AG04450 (cell line): Measurements from ENCODE around the gene SH3TC1. TPM values are rescaled to one million over a fixed set of nuclear protein-coding genes. Genes with fewer than 3 reads are reported as not detected.

Source experiments
- CTCF ChIA-PET: fragments of 300-600, 350-600 bp; formaldehyde crosslinking; extraction: SDS; loops from one replicate; lab custom pipeline; 2022; ENCODE audit warnings: antibody characterized with exemption, inconsistent platforms; lab: Charles Lee
- POLR2A ChIA-PET: fragments of 350-600 bp; formaldehyde crosslinking; extraction: SDS; loops from one replicate; lab custom pipeline; 2021; ENCODE audit warnings: antibody characterized with exemption, inconsistent platforms; lab: Yijun Ruan, JAX
- DNase-seq: peaks from one replicate; pipeline ENCODE4 v3.0.0-alpha.2; 2011; ENCODE audit warnings: low read depth, low spot score
- H3K27ac ChIP-seq: one replicate; pipeline ENCODE4 v1.5.1; 2012; ENCODE audit warnings: low read depth, low read length, control low read depth
- H3K27me3 ChIP-seq: one replicate; pipeline ENCODE4 v1.6.0; 2012; ENCODE audit warnings: low read length; ENCODE audit not compliant: control insufficient read depth, insufficient read depth
- H3K4me3 ChIP-seq: 2 replicates; pipeline ENCODE4 v1.5.1; 2011; ENCODE audit warnings: mild to moderate bottlenecking, low read depth, low read length, control low read depth
- H3K9me3 ChIP-seq: 2 replicates; pipeline ENCODE4 v1.5.1; 2012; ENCODE audit warnings: low read length; ENCODE audit not compliant: control insufficient read depth, insufficient read depth
- CTCF ChIP-seq: IDR thresholded peaks from 2 replicates; pipeline ENCODE4 v1.5.1; 2011; ENCODE audit warnings: low read depth, low read length, control low read depth, inconsistent platforms
- polyA plus RNA-seq: library from polyadenylated mRNA; depleted of rRNA; stranded (reverse); fragments of >200 nt; gene quantifications from 2 replicates; pipeline ENCODE4 v1.2.3, GENCODE V29; 2011

Gene SH3TC1
- polyA plus RNA-seq, 1 experiment: 0.98 TPM

GRCh38 chr4:8254076-8254475 lies 55.0 kb downstream of the SH3TC1 start:
- peaks cover 3% of the 10 kb centered on the region for H3K27me3 ChIP-seq
- POLR2A ChIA-PET: interaction anchor here (0.6 kb wide), 1 partner anchor 21 kb away, joined by 4 read pairs; no protein-coding TSS in a partner anchor
- no peak overlapping the region for H3K4me3 ChIP-seq
- TF ChIP-seq CTCF: no peak
- CTCF ChIA-PET: interaction anchor here (1.3 kb wide), 1 partner anchor 78 kb away, joined by 3 read pairs; no protein-coding TSS in a partner anchor
- H3K9me3 ChIP-seq: peaks cover 3% of the 10 kb centered on the region; the same call in 1 of the 2 replicates
- no peak for DNase-seq
- H3K27ac ChIP-seq: no peak overlapping the region

DNA sequence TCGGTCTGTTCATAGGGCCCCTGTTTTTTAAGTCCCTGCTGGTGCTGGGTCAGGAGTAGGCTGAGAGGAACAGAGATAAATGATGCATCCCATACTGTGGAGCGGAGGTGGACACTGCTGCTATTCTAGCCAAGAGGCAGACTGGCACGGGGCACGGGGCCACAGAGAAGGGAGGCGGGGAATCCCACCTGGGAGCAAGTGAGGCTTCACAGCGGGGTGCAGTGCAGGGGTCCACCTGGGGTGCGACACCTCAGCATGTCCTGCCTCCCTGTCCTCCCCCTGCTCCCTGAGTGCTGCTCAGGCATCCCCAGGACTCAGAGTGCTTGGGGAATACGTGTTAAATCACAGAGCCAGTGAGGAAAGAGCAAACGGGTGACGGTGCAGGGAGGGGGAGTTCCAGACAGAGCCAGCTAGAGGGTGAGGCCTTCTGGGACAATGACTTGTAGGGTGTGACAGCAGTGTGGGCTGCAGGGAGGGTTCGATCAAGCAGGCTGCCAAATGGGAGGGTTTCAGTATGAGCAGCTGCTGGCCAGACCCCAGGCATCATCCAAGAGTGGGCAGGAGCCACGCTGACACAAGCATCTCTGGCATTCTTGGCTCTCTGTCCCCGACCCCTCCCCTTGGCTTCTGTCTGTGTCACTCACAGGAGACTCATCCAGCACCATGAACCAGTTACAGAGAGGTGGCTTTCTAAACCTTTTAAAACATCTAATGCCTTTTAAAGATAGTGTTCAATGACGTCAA lies 56.8 kb downstream of the SH3TC1 start:
- Histone ChIP-seq H3K4me3 (no peak overlapping the region), H3K9me3 (peaks cover 3% of the 10 kb centered on the region; the same call in 1 of the 2 replicates), H3K27ac (no peak overlapping the region), H3K27me3 (no peaks in the 10 kb centered on the region)
- no peak for TF ChIP-seq CTCF
- CTCF ChIA-PET: no interaction called here
- POLR2A ChIA-PET: interaction anchor here (0.9 kb wide), 1 partner anchor 19 kb away, joined by 4 read pairs; no protein-coding TSS in a partner anchor
- DNase-seq: no peak

GRCh38 chr4:8257854-8258253 lies 58.8 kb downstream of the SH3TC1 start:
- Histone ChIP-seq H3K27me3 (no peaks in the 10 kb centered on the region), H3K27ac (no peak overlapping the region), H3K9me3 (peaks cover 3% of the 10 kb centered on the region; the same call in 1 of the 2 replicates), H3K4me3 (no peak overlapping the region)
- POLR2A ChIA-PET: no interaction called here
- CTCF ChIA-PET: interaction anchor here (1.5 to 2.9 kb wide), 2 partner anchors 9 to 16 kb away, joined by 4 to 9 read pairs; no protein-coding TSS in a partner anchor
- no peak for TF ChIP-seq CTCF
- DNase-seq: no peak

DNA sequence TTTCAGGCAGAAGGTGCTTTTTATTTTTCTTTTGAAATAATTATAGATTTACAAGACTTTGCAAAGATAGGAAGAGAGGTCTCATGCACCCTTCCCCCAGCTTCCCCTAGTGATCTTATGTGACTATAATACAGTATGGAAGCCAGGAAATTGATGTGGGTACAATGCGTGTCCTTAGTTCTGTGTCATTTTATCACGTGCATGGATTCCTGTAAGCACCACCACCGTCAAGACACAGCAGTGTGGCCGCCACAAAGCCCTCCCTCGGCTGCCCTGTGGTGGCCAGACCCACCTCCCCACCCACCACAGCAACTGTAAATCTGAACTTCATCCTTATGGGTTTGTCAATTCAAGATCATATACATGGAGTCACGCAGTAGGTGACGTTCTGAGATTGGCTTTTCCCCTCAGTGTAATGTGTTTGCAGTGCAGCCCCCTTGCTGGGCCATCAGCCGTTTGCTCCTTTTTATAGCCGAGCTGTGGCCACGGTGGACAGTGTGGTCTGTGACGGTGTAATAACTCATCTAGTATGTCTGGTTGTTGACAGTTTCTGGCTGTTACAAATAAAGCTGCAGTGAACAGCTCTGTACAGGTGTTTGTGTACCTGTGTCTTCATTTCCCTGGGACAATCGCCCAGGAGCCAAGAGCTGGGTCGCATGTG lies 59.6 kb downstream of the SH3TC1 start:
- peaks cover 3% of the 10 kb centered on the region; the same call in 1 of the 2 replicates for H3K9me3 ChIP-seq
- ChIA-PET CTCF (interaction anchor here (1.5 to 2.9 kb wide), 2 partner anchors 8 to 17 kb away, joined by 4 to 9 read pairs; no protein-coding TSS in a partner anchor), POLR2A (no interaction called here)
- no peak overlapping the region for H3K27ac ChIP-seq
- DNase-seq: no peak
- H3K4me3 ChIP-seq: no peak overlapping the region
- TF ChIP-seq CTCF: no peak
- no peaks in the 10 kb centered on the region for H3K27me3 ChIP-seq
